ENCODE data around the gene TAF10. TPM values are rescaled to one million over a fixed set of nuclear protein-coding genes. Genes with fewer than 3 reads are reported as not detected.

The TAF10 gene
- total RNA-seq, 1 donor from 2014 or later, result 80.9 TPM

DNA sequence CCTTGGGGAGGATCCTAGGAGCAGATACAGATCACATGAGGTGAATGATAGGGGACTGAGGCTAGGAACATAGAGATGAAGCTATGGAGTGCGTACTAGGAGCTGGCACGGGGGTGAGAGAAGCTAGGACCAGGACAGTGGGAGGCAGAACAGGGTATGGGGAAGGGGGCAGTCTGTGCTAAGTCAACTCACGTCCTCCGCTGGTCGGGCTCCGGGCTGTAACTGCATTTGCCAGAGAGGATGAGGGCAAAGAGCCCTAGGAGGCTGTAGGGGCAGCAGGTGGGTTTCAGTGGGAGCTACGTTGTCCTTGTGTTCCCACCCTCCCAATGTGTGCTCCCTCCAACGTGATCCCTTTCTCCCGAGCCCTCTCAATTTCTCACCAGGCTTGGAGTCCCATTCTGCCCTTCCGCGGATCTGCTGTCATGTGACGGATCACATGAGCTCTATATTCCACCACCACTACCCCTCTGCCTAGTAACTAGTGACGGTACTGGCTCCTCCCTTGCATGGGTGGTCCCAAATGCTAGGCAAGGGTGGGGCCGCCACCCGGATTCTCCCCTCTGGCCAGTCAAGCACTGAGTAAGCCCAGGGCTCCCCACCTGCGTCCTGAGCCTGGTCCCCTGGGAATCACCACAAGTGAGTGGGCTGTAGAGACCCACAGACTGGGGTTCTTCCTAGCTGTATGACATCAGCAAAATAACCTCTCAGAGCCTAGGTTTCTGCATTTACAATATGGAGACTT is 7.2 kb upstream of the TAF10 start, which contains the start of gene TPP1:
TPP1 (minus strand) TSS at position 419 of the 742 bp plus-strand sequence; CDS start at position 397, 22 bp downstream.
- Mint-ChIP-seq H3K9me3 (ENCODE audit: low read depth) (no peaks in the 10 kb centered on the region), H3K36me3 (ENCODE audit: low read depth) (peaks cover 11% of the 10 kb centered on the region), H3K27me3 (ENCODE audit: low read depth) (no peaks in the 10 kb centered on the region), H3K4me3 (ENCODE audit: unreplicated experiment) (no peak within 1 kb of the TSS), H3K27ac (ENCODE audit: unreplicated experiment) (no peak within 1 kb of the TSS), H3K4me1 (ENCODE audit: low read depth) (peaks cover 3% of the 10 kb centered on the region)
- no peak for DNase-seq (ENCODE audit: low spot score)
- TF ChIP-seq, protein P1, sequence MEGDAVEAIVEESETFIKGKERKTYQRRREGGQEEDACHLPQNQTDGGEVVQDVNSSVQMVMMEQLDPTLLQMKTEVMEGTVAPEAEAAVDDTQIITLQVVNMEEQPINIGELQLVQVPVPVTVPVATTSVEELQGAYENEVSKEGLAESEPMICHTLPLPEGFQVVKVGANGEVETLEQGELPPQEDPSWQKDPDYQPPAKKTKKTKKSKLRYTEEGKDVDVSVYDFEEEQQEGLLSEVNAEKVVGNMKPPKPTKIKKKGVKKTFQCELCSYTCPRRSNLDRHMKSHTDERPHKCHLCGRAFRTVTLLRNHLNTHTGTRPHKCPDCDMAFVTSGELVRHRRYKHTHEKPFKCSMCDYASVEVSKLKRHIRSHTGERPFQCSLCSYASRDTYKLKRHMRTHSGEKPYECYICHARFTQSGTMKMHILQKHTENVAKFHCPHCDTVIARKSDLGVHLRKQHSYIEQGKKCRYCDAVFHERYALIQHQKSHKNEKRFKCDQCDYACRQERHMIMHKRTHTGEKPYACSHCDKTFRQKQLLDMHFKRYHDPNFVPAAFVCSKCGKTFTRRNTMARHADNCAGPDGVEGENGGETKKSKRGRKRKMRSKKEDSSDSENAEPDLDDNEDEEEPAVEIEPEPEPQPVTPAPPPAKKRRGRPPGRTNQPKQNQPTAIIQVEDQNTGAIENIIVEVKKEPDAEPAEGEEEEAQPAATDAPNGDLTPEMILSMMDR (IDR thresholded peaks at IDR 0.05), result peak; percentile 15

DNA sequence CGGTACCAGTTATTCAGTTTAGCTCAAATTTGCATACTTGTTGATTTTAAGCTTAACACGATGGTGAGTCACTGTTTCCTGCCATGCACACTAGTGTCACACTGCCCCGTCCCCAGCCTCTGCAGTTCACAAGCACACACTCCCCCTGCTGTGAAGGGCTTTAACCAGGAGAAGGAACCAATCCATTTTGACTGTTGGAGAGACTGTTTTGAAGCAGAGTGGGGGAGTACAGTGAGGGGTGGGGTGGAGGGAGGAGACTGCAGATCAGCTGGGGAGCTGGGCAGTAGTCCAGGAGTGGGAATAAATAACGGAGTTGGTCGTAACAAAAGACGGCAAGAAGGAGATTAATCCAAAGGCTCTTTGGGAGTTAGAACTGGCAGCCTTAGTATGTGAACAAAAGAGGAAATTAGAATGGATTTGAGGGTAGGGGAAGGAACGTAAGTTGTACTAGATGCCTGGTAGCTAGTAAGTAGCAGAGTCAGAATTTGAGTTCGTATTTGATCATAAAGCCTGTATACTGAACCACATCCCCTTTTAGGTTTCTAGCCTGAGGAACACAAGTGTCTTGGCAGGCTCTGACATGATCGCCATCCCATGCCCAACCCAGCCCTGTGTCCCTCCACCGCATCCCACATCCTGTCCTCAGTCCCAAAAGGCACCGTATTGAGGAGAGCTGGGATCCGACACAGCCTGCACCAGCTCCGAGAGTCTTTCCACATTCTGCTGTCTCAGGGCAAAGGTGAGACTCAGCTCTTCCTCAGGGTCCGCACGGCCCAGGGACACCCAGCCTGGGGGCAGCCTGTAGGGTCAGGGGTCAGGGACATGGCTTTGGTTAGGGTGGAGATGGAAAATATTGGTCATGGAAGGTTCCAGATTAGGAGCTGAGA is 6.3 kb upstream of the TAF10 start:
- Mint-ChIP-seq H3K4me1 (ENCODE audit: low read depth) (peaks cover 3% of the 10 kb centered on the region), H3K4me3 (ENCODE audit: unreplicated experiment) (no peak overlapping the region), H3K27ac (ENCODE audit: unreplicated experiment) (no peak overlapping the region), H3K9me3 (ENCODE audit: low read depth) (no peaks in the 10 kb centered on the region), H3K36me3 (ENCODE audit: low read depth) (peaks cover 11% of the 10 kb centered on the region), H3K27me3 (ENCODE audit: low read depth) (no peaks in the 10 kb centered on the region)
- DNase-seq (ENCODE audit: low spot score), result no peak
- TF ChIP-seq, protein P1 (IDR thresholded peaks at IDR 0.05), result peak; percentile 37

DNA sequence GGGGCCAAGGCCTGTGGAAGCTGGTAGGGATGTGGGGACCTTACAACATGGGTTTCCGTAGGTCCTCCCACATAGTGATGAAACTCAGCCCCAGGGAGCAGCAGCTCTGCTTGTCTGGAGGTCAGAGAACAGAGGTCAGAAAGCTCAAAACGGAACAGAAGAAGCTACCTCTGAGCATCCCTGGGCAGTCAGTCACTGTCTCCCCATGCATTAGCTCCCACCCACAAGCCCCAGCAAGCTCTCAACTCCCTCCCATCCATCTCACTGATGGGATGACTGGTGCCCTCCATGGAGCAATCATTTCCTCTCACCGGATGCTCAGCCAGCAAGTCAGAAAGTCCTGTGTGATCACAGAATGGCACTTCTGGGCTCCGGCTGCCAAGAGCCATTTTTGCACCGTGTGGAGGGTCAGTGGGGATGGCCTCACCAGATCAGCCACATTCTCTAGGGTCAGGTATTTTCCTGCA is 5.3 kb upstream of the TAF10 start:
- Mint-ChIP-seq H3K9me3 (ENCODE audit: low read depth) (no peaks in the 10 kb centered on the region), H3K27me3 (ENCODE audit: low read depth) (no peaks in the 10 kb centered on the region), H3K27ac (ENCODE audit: unreplicated experiment) (no peak overlapping the region), H3K4me3 (ENCODE audit: unreplicated experiment) (no peak overlapping the region), H3K4me1 (ENCODE audit: low read depth) (peaks cover 3% of the 10 kb centered on the region), H3K36me3 (ENCODE audit: low read depth) (peaks cover 11% of the 10 kb centered on the region)
- no peak for DNase-seq (ENCODE audit: low spot score)
- TF ChIP-seq, protein P1 (IDR thresholded peaks at IDR 0.05), result no peak

DNA sequence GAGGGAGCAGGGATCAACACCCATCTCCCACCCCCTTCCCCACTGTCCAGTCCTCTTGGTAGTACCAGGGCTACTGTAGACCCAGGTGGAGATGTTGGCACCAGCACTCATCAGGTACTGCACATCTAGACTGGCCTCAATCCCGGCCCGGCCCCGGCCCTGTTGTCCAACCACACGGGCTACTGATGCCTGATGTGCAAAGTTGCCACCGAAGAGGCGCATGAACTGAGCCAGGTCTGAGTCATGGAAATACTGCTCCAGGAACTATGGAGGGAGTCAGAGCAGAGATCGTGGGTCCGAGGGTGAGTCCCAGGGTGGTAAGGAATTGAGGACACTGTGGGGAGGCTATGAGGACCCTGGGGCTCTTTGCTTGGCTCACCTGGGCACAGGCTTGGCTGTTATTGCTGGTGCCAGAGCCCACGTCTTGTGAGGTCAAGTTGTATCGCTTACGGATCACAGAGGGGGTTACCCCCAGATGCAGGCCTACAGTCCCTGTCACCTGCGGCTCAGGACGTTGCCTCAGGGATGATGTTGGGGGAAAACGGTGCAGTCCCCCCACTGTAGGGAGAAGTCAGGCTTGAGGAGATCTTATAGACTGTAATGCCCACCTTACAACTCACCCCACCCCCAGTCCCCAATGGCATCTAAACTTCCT is 4.7 kb upstream of the TAF10 start:
- no peak overlapping the region for H3K4me3 Mint-ChIP-seq (ENCODE audit: unreplicated experiment)
- TF ChIP-seq, protein P1 (IDR thresholded peaks at IDR 0.05), result no peak
- DNase-seq (ENCODE audit: low spot score), result peak; percentile 73
- peaks cover 3% of the 10 kb centered on the region for H3K4me1 Mint-ChIP-seq (ENCODE audit: low read depth)
- no peaks in the 10 kb centered on the region for H3K9me3 Mint-ChIP-seq (ENCODE audit: low read depth)
- H3K36me3 Mint-ChIP-seq (ENCODE audit: low read depth), result peaks cover 11% of the 10 kb centered on the region
- no peaks in the 10 kb centered on the region for H3K27me3 Mint-ChIP-seq (ENCODE audit: low read depth)
- H3K27ac Mint-ChIP-seq (ENCODE audit: unreplicated experiment), result no peak overlapping the region

Measured in chondrocyte (in vitro differentiated cells).